Activated T-cell treated with anti-CD3 and anti-CD28 coated beads for 1 hour (primary cell): ENCODE data around the gene METTL15.
"Not testable (repeated sequence)": the region's sequence is repeated elsewhere in the genome, so short reads cannot be mapped to it uniquely, and the experiment has no call there.

Experiments
- DNase-seq: peaks from one replicate; pipeline ENCODE4 v3.0.0-alpha.2; 2020; ENCODE audit warnings: low read depth

Gene METTL15

DNA sequence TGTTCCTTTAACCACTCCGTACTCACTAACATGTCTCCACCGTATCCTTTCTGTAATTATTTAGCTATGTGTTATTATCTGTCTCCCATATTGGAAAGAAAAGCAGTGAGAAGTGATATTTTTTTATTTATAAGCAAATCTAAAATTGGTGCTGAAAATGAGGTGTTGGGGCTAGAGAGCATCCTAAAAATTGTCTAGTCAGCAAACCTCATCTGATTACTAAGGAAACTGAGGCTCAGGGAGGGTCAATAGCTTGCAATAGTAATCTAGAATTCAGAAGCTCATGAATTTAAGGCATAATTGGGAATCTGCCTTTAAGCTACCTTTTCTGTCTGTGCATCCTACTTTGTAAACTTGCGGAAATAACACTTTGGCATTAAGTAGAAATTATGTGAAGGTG lies 190.0 kb downstream of the METTL15 start:
- no peak for DNase-seq

DNA sequence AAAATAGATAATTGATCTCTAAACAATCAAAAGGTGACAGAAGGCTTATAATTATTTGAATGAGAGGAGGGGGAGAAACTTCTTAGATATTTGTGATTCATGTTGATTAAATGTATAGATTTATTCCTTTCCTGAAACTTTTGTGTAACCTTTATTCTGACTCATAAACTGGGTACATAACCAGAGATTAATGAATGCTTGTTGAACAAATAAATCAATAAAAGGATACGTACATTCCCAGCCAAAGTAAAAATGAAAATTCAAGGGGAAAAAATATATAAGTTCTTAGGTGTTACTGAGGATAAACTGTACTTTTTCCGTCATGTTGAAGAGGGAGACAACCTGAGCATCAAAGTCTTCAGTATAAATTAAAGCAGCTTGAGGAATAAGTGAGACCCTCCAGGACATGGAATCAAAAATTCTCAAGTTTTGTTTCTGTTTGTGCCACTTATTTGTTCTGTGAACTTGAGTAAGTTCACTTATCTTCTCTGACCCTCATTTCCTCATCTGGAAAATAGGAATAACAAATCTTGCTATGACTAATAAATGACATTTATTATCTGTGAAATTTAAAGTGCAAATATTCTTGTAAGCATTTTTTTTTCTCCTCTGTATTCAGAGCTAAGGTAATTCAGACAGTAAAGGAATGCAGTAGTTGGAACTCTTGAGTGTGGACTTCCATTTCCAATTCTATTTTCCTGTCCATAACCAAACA lies 195.4 kb downstream of the METTL15 start:
- DNase-seq = no peak

DNA sequence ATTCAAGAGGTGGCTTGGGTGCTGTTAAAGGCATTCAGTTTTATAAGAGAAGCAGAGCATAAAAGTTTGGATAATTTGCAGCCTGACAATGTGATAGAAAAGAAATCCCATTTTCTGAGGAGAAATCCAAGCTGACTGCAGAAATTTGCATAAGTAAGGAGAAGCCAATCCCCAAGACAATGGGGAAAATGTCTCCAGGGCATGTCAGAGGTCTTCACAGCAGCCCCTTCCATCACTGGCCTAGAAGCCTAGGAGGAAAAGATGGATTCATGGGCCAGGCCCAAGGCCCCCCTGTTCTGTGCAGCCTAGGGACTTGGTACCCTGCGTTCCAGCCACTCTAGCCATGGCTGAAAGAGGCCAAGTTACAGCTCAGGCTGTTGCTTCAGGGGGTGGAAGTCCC lies 207.3 kb downstream of the METTL15 start:
- DNase-seq = no peak

DNA sequence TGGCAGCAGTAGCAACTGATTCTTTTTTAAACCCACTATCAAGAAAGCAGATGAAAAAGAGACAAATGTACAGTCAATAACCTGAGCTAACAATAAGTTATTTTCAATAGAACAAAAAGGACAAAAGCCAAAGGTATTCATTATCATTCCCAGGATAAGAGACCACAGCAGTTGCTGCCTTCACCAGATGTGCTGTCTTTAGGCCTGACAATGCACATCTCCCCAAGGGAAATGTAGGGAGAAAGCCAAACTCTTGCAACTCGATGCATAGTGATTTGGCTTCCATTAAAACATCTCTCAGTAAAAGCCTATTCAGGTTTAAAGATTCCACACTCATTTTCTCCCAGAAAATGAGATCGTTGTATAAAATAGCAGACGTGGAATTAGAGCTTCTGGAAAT lies 210.7 kb downstream of the METTL15 start:
- DNase-seq = no peak

DNA sequence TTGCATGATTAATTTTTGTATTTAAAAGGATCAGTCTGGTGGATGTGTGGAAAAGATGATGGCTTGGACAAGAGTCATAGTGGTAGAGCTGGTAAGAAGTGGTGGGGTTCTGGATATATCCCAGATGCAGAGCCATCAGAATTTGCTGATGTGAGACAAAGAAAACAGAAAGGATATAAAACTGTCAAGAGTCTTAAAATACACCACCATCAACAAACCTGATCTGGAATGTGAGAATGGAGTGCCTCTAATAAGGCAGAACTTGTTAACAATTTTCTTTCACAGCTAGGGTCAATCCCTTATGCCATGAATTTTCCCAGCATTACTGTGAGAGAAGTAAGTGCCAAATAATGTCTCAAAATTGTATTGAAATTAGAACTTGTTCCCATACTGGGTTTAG lies 215.4 kb downstream of the METTL15 start:
- no peak for DNase-seq

DNA sequence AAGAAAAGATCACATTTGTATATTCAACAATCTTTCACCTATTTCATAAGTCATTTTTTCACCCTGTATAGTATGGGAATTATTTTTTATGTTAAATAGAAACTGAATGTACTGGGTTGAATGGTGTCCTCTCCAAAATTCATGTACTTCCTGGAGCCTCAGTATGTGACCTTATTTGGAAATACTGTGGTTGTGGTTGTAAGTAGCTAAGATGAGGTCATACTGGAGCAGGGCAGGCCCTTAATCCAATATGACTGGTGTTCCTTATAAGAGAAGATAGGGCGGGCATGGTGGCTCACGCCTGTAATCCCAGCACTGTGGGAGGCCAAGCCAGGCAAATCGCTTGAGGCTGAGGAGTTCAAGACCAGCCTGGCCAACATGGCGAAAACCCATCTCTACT lies 224.2 kb downstream of the METTL15 start:
- DNase-seq = not testable (repeated sequence)

DNA sequence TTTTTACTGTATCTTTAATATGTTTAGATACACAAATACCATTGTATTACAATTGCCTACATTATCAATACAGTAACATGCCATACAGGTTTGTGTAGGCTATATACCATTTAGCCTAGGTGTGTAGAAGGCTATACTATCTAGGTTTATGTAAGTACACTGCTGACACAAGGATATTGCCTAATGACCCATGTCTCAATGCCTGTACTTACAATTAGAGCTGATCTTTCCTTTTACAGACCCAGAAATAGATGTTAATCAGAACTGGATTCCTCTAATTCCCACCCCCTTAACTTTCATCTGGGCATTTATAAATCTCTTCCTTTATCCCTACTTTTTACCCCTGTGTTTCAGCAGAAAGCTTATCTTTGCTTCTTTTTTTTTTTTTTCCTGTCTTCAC lies 229.5 kb downstream of the METTL15 start:
- DNase-seq = no peak

DNA sequence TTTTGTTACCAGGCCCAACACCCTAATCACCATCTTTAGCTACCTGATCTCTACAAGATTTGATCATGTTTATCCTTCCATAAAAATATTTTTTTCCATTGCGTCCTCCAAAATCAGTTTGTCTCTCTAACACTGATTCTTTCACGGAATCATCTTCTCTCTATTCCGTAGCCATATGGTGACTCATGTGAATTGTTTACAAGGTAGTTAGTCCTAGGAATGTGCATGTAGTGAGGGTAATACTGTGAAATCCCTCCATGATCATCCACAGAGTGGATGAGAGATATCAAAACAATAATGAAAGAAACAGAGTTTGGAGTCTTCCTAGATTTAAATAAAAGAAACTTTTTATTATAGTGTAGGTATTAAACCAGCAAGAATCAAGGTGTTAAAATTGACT lies 230.2 kb downstream of the METTL15 start:
- DNase-seq = no peak

DNA sequence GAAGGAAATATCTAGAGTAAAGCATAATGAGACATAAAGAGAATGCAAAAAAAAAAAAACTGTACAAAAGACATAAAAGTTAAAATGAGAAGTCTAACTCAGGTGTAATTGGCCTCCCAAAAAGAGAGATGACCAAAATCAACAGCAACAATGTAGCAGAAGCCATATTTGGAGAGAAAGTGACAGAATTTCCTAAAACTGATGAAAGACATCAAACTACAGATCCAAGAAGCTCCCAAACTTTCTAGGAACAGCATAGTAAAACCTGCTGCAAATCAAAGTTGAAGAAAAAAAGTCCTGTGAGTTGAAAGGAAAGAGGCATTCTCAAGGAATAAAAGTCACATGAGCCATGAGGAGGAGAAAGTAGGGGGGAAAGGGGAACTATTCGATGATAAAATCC lies 231.3 kb downstream of the METTL15 start:
- no peak for DNase-seq

DNA sequence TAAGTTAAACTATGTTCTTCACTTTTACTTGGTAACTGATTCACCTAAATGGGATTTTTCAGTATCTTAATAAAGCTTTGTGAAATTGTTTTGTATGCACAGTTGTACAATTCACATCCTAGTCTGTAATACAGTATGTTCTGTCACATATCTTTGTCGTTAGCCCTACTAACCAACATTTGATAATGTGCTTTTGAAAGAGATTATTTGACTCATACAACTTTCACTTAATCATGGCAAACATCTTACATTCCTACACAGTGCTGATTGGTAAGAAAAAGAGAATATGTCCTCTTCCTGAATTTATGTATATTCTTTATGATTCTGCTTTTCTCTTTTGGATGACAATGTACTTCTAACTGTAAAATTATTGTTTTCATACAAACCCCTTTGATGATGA lies 234.5 kb downstream of the METTL15 start:
- DNase-seq = no peak

DNA sequence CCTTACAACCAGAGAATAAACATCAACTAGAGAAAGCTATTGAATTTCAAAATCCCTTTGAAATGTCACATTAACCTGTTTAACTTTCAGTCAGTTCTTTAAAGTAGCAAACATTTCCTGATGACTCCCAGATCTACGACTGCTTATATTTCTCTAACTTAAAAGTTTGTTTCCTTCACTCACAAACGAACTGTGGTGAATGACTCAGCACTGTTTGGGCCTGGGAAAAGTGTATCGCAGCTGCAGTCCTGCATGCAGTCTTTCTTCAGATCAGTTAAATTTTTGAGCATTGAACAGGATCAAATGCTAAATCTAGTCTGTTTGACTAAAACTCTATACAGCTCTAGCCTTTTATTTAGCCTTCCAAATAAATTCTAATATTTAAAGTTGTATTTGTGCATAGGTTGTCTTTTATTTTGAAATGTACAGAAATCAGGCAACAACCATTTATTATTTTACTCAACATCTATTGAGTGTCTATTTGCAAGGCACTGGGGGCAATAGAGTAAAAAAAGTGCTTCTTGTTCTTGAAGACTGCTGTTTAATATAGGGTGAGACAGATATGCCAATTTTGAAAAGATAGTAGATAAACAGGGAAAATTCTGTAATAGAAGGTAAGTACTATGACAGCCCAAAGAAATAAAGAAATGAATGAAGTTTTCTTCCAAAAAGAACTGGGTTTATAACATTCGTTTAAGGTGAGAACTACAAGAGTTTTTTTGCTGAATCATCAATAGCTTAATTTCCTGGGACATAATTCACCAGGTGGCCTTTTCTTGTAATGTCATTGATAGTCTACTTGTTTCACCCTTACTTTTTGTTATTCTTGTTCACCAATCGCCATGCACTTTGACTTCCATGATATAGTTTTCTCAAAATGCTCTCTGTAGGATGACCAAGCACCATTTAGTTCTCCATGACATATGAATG lies 235.4 kb downstream of the METTL15 start:
- DNase-seq = no peak

DNA sequence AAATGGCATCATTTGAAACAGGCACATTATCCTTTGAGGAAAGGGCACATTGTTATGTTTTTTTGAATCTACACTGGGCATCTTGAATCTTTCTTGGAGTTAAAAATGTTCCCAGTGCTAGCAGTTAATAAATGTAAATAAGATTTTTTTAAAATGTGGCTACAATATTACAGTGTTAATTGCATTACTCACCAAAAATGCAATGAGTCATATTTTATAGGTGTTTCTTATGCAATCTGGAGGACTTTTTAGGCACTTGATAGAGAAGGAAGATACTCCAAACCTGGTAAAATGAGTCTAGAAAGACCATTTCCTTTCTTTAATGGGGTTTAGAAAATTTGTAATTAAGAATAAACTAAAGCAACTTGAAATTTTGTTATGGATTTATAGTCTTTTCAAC lies 238.0 kb downstream of the METTL15 start:
- DNase-seq = no peak

DNA sequence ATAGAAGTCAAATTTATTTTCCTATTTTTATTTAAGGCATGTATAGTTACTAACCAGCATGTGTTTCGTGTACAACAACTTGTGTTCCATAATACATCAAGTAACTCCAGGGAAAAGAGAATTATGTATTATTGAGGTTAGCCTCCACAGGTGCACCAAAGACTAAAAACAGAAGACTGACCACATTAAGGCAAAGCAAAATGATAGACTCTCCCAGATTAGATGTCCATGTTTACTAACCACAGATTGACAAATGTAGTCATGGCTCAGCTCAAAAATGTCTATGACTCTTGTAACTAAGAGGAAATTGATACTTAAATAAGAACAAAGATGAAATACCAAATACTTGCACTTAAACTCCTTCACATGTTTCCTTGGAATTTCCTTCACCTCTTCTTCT lies 238.5 kb downstream of the METTL15 start:
- no peak for DNase-seq

DNA sequence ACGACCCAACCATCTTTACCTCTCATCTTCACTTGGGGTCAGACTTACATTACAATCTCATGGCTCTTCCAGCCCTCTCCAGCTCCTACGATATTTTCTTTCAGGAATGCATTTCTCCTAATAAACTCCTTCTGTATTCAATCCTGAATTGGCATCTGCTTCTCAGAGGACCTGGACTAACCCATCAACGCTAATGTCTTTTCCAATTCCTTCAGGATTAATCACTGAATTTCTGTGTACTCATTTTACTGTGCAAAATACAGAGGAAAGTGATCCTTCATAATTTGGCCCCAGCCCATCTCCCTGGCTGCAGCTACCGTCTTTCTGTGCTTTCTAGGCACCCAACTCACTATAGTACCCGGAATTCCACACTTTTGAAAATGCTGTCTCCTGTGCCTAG lies 239.2 kb downstream of the METTL15 start:
- no peak for DNase-seq

DNA sequence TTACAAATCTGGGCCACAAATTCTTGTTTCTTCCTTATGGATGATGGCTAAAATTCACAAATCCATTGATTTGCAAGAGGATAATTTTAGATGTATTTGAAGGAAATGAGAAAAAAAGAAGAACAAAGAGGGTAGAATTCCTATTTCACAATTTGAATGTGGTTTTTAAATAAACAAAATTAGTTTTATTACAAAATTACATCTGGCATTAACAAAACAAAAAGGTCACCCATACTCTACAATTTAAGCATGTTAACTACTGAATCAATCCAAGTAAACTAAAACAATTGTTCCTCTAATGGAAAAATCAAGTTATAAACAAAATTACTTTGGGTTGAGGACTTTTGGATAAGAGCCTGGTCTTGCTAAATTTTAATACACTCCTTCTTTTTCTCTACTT lies 242.0 kb downstream of the METTL15 start:
- no peak for DNase-seq

DNA sequence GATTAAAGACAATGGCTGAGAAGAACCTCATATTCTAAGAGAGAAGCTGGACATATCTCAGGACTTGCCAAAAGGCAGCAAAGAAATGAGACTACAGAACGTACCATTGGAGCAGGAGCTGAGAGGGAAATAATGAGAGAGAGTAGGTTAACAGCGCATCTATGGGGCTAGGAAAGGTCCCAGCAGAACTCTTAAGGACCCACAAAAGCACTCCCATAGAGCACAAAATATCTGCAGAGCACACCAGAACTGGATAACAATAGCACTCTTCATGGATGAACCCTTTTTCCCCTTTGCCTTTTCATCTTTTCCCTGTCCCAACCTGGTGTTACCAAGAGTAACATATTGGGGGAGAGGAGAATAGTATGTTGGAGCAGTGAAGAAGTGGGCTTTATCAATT lies 245.8 kb downstream of the METTL15 start:
- DNase-seq = no peak

DNA sequence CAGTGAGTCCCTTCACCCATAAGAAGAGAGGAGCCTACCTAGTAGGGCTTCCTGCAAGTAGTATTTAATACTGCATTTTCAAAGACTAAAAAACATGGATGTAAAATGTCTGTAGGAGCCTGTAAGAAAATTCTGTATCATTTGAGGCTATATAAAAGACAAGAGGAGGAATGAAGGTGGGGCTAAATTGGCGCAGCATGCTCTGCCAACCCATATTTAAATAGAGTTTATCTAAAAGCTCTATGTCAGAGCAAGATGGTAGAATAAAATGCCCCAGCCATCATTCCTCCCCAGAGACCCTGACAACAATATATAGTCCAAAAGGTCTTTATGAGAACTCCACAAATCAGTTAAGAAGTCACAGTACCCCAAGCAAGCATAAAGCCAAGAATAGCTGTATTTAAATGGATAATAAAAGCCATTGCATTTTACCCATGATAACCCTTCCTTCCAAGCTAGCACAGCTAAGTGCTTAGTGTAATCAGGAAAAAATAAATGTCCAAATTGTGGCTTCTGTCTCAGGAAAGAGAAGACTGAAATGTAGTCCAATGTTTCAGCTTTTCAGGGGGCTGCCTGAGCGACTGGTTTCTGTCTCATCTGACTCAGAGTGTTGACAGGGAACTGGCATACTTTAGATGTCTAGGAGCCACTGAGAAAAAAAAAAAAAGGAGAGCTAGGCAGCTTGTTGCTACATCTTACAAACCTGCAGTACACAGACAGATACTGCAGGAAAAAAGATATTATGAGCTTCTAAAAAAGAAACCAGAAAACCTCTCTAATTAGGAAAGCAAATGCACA lies 258.6 kb downstream of the METTL15 start:
- no peak for DNase-seq

DNA sequence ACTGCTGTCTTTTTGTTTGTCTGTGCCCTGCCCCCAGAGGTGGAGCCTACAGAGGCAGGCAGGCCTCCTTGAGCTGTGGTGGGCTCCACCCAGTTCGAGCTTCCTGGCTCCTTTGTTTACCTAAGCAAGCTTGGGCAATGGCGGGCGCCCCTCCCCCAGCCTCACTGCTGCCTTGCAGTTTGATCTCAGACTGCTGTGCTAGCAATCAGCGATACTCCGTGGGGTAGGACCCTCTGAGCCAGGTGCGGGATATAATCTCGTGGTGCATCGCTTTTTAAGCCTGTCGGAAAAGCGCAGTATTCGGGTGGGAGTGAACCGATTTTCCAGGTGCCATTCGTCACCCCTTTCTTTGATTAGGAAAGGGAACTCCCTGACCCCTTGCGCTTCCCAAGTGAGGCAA lies 269.9 kb downstream of the METTL15 start:
- DNase-seq = not testable (repeated sequence)
